ENCODE results near the gene TSNAXIP1. TPM values are rescaled to one million over a fixed set of nuclear protein-coding genes. Genes with fewer than 3 reads are reported as not detected.

TSNAXIP1 gene
- polyA plus RNA-seq, 1 donor (not counting 4 experiments of a cell fraction or from before 2014, with no cell fraction given), result 0.54 TPM

DNA sequence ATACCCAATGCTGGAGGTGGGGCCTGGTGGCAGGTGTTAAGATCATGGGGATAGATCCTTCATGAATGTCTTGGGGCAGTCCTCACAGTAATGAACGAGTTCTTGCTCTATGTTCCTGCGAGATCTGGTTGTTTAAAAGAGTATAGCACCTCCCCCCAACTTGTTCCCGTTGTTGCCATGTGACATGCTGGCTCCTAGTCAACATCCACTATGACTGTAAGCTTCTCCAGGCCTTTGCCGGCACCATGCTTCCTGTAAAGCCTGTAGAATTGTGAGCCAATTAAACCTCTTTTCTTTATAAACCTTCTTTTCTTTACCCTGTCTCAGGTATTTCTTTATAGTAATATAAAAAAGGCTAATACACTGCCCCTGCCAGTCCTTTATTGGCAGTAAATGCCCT lies 33.6 kb upstream of the TSNAXIP1 start:
- no peak overlapping the region for H3K9ac ChIP-seq (ENCODE audit: control insufficient read depth, extremely low read depth, insufficient read depth, low read length)
- H3K4me1 ChIP-seq (ENCODE audit: control insufficient read depth, extremely low read depth, insufficient read depth, low read length), result peaks cover 8% of the 10 kb centered on the region
- no peaks in the 10 kb centered on the region for H3K9me3 ChIP-seq (ENCODE audit: control insufficient read depth, low read depth, low read length)
- peaks cover 5 to 6% of the 10 kb centered on the region in 2 experiments for H3K36me3 ChIP-seq (ENCODE audit: control insufficient read depth in 2 of 2, extremely low read depth in 1 of 2, insufficient read depth in 2 of 2, low read length in 2 of 2)
- DNase-seq (ENCODE audit: low read depth, low spot score) (no peak), FAIRE-seq (no peak)
- no peaks in the 10 kb centered on the region for H3K27me3 ChIP-seq (ENCODE audit: control insufficient read depth, extremely low read depth, insufficient read depth, low read length)
- H3K4me3 ChIP-seq (ENCODE audit: control insufficient read depth in 2 of 3, extremely low read depth in 1 of 3, insufficient read depth in 2 of 3, low read depth in 1 of 3, low read length in 3 of 3), result no peak overlapping the region
- H3K4me2 ChIP-seq (ENCODE audit: control insufficient read depth, extremely low read depth, insufficient read depth, low read depth, low read length), result no peak overlapping the region
- H4K20me1 ChIP-seq (ENCODE audit: control insufficient read depth, extremely low read depth, insufficient read depth, low read length), result no peaks in the 10 kb centered on the region
- dilution Hi-C loops (cut with MboI; ENCODE audit: extremely low pct_ligation_motif_present, low sequenced_read_pairs), result no loop called here
- no peak overlapping the region for H2AFZ ChIP-seq (ENCODE audit: control insufficient read depth, low read length)
- TF ChIP-seq EZH2 (IDR thresholded peaks at IDR 0.05; ENCODE audit: low read length), result no peak
- TF ChIP-seq, protein P1, sequence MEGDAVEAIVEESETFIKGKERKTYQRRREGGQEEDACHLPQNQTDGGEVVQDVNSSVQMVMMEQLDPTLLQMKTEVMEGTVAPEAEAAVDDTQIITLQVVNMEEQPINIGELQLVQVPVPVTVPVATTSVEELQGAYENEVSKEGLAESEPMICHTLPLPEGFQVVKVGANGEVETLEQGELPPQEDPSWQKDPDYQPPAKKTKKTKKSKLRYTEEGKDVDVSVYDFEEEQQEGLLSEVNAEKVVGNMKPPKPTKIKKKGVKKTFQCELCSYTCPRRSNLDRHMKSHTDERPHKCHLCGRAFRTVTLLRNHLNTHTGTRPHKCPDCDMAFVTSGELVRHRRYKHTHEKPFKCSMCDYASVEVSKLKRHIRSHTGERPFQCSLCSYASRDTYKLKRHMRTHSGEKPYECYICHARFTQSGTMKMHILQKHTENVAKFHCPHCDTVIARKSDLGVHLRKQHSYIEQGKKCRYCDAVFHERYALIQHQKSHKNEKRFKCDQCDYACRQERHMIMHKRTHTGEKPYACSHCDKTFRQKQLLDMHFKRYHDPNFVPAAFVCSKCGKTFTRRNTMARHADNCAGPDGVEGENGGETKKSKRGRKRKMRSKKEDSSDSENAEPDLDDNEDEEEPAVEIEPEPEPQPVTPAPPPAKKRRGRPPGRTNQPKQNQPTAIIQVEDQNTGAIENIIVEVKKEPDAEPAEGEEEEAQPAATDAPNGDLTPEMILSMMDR (optimal IDR thresholded peaks at IDR 0.05 in 1 of 3, IDR thresholded peaks at IDR 0.05 in 1 of 3, conservative IDR thresholded peaks at IDR 0.05 in 1 of 3; ENCODE audit: extremely low read depth in 1 of 3, insufficient read depth in 2 of 3, low read length in 3 of 3), result no peak
- H3K79me2 ChIP-seq (ENCODE audit: control insufficient read depth, insufficient read depth, low read length), result no peaks in the 10 kb centered on the region
- no peak overlapping the region for H3K27ac ChIP-seq (ENCODE audit: control insufficient read depth, insufficient read depth, low read length)
- no peaks in the 10 kb centered on the region for H3K9me1 ChIP-seq (ENCODE audit: control insufficient read depth, extremely low read depth, insufficient read depth, low read length)

DNA sequence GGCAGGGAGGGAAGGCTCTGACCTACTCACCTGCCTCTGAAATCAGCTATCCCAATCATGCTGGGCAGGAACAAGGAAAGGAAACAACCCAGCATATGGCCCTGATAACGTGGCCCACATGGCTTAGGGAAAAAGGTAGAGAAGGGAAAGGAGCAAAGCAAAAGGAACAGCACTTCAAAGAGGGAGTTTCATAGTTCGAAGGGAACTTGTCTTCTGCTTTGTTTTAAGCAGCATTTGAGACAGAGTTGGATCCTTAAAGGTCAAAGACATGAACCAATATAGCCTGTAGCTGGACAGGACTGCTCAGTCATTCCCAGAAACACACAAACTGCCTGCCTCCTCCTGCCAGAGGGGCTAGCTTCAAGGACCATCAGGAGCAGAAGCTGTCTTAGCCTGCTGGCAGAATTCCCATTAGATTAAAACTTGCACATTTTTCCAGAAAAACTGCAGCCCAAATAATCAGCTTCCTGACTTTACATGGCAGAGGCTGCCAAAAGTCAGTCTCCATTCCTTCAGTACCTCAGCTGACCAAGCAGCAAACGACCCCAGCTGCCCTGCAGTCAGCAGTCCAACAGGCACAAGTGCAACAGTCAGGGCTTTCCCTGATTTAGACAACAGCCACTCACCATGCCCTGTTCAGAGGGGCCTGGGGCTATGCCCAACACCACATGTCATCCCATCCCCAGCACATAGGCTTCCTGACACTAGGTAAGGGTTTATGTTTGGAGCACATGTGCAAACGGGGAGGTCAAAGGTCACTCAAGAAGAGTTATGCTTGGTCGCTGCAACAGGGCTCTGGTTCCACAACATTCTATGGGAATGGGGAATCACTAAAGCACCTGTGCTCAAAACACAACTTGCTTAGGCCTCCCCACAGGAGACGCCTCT lies 32.9 kb upstream of the TSNAXIP1 start:
- no peak overlapping the region for H3K9ac ChIP-seq (ENCODE audit: control insufficient read depth, extremely low read depth, insufficient read depth, low read length)
- no peak overlapping the region for H3K4me2 ChIP-seq (ENCODE audit: control insufficient read depth, extremely low read depth, insufficient read depth, low read depth, low read length)
- DNase-seq (ENCODE audit: low read depth, low spot score) (no peak), FAIRE-seq (no peak)
- H2AFZ ChIP-seq (ENCODE audit: control insufficient read depth, low read length), result no peak overlapping the region
- no peaks in the 10 kb centered on the region for H3K9me1 ChIP-seq (ENCODE audit: control insufficient read depth, extremely low read depth, insufficient read depth, low read length)
- no peaks in the 10 kb centered on the region for H3K9me3 ChIP-seq (ENCODE audit: control insufficient read depth, low read depth, low read length)
- peaks cover 5 to 6% of the 10 kb centered on the region in 2 experiments for H3K36me3 ChIP-seq (ENCODE audit: control insufficient read depth in 2 of 2, extremely low read depth in 1 of 2, insufficient read depth in 2 of 2, low read length in 2 of 2)
- H4K20me1 ChIP-seq (ENCODE audit: control insufficient read depth, extremely low read depth, insufficient read depth, low read length), result no peaks in the 10 kb centered on the region
- peaks cover 8% of the 10 kb centered on the region for H3K4me1 ChIP-seq (ENCODE audit: control insufficient read depth, extremely low read depth, insufficient read depth, low read length)
- no peak overlapping the region for H3K4me3 ChIP-seq (ENCODE audit: control insufficient read depth in 2 of 3, extremely low read depth in 1 of 3, insufficient read depth in 2 of 3, low read depth in 1 of 3, low read length in 3 of 3)
- no peak overlapping the region for H3K27ac ChIP-seq (ENCODE audit: control insufficient read depth, insufficient read depth, low read length)
- TF ChIP-seq EZH2 (IDR thresholded peaks at IDR 0.05; ENCODE audit: low read length), result no peak
- TF ChIP-seq, protein P1 (optimal IDR thresholded peaks at IDR 0.05 in 1 of 3, IDR thresholded peaks at IDR 0.05 in 1 of 3, conservative IDR thresholded peaks at IDR 0.05 in 1 of 3; ENCODE audit: extremely low read depth in 1 of 3, insufficient read depth in 2 of 3, low read length in 3 of 3), result no peak
- H3K27me3 ChIP-seq (ENCODE audit: control insufficient read depth, extremely low read depth, insufficient read depth, low read length), result no peaks in the 10 kb centered on the region
- peaks cover 2% of the 10 kb centered on the region for H3K79me2 ChIP-seq (ENCODE audit: control insufficient read depth, insufficient read depth, low read length)
- dilution Hi-C loops (cut with MboI; ENCODE audit: extremely low pct_ligation_motif_present, low sequenced_read_pairs), result no loop called here
